K562 (cell line): Measurements from ENCODE around the gene ARID5B.

Experiments
- GATA2 ChIP-seq: sonication (generic); formaldehyde crosslinking; IDR thresholded peaks from 2 replicates; pipeline ENCODE4 v1.4.0; 2020; ENCODE audit warnings: mild to moderate bottlenecking, missing genetic modification reagents
- POLR2A ChIP-seq: fragments of 450-650 bp; conservative IDR thresholded peaks from 2 replicates; pipeline ENCODE4 v1.6.1; 2016
- TOE1 ChIP-seq, 2 experiments: fragments of 450-650 bp in 1 of 2; sonication (generic) in 1 of 2; formaldehyde crosslinking in 1 of 2; IDR thresholded peaks; 2 replicates each; pipeline versions ENCODE4 v1.7.1 to v1.8.0; 2016 to 2022; ENCODE audit warnings: borderline replicate concordance in 2 of 2, mild to moderate bottlenecking in 2 of 2, antibody characterized with exemption in 1 of 2, inconsistent platforms in 1 of 2, low read depth in 1 of 2, missing genetic modification reagents in 1 of 2, moderate library complexity in 1 of 2
- ZSCAN29 ChIP-seq: fragments of 450-650 bp; IDR thresholded peaks from 2 replicates; pipeline ENCODE4 v1.6.1; 2017
- TF ChIP-seq, protein P1 (sequence below), 3 experiments: IDR thresholded peaks in 2 of 3; conservative IDR thresholded peaks in 1 of 3; 2 replicates each; pipeline ENCODE4 v1.5.1; 2011 to 2012; ENCODE audit warnings: low read length in 3 of 3, mild to moderate bottlenecking in 3 of 3, control low read depth in 2 of 3, improper control_type of control experiment in 1 of 3, inconsistent platforms in 1 of 3, low read depth in 1 of 3, mixed read lengths in 1 of 3, moderate library complexity in 1 of 3; ENCODE audit not compliant: insufficient read depth in 2 of 3

DNA sequence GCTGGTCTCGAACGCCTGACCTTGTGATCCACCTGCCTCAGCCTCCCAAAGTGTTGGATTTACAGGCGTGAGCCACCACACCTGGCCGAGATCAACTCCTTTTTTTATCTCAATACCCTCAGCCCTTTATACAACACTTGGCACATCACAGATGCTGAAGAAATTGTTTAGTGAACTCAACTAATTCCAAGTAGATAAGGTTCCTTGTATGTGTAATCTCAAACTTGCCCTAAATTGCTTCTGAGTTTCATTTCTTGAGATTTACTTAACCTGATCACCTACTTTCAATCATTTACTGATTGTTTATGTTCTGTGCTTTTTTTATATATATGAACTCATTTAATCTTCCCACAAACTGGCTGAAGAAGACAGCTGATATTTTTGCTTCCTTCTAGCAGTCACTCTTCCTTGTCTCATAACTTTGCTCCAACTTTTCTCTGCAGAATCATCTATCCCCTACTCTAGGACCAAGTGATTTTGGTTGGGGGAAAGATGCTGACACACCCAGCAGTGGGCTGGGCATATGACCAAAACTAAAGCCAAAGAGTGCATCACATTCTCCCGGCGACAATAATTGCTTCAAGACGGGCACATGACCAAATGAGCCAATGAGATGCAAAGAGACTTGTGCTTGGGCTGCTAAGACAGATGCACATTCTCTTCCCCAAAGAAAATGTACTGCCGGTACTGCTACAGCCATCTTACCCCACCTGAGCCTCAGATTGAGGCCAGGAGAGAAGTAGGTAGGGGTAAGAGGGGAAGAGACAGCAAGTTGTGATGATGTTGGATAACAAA lies 40.3 kb upstream of the ARID5B start:
- TF ChIP-seq POLR2A (no peak), TOE1 (IDR thresholded peaks at IDR 0.05; ENCODE audit: borderline replicate concordance) (no peak), TOE1 (CRISPR knock-in tag; IDR thresholded peaks at IDR 0.05; ENCODE audit: borderline replicate concordance, low read depth) (no peak), GATA2 (CRISPR knock-in tag) (no peak), ZSCAN29 (no peak)
- TF ChIP-seq, protein P1, sequence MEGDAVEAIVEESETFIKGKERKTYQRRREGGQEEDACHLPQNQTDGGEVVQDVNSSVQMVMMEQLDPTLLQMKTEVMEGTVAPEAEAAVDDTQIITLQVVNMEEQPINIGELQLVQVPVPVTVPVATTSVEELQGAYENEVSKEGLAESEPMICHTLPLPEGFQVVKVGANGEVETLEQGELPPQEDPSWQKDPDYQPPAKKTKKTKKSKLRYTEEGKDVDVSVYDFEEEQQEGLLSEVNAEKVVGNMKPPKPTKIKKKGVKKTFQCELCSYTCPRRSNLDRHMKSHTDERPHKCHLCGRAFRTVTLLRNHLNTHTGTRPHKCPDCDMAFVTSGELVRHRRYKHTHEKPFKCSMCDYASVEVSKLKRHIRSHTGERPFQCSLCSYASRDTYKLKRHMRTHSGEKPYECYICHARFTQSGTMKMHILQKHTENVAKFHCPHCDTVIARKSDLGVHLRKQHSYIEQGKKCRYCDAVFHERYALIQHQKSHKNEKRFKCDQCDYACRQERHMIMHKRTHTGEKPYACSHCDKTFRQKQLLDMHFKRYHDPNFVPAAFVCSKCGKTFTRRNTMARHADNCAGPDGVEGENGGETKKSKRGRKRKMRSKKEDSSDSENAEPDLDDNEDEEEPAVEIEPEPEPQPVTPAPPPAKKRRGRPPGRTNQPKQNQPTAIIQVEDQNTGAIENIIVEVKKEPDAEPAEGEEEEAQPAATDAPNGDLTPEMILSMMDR (IDR thresholded peaks at IDR 0.05 in 2 of 3, conservative IDR thresholded peaks at IDR 0.05 in 1 of 3; ENCODE audit: insufficient read depth in 2 of 3, low read depth in 1 of 3, low read length in 3 of 3), result no peak
